Endothelial cell of umbilical vein (primary cell): ENCODE data around the gene C13orf46.

Source experiments
- POLR2AphosphoS5 ChIP-seq: IDR thresholded peaks from 2 replicates; pipeline ENCODE4 v1.6.1; 2012; ENCODE audit warnings: low read depth, mild to moderate bottlenecking, control low read depth, low read length, moderate library complexity; ENCODE audit not compliant: insufficient read depth
- TF ChIP-seq, protein P1 (sequence below), 2 donors: IDR thresholded peaks; 1 replicate in 1 of 2; 2 replicates in 1 of 2; pipeline ENCODE4 v1.5.1; 2011; ENCODE audit warnings: low read length in 2 of 2, mild to moderate bottlenecking in 2 of 2, moderate library complexity in 2 of 2, control low read depth in 1 of 2, inconsistent platforms in 1 of 2, low read depth in 1 of 2; ENCODE audit not compliant: insufficient read depth in 1 of 2; ENCODE audit errors: extremely low read depth in 1 of 2

DNA sequence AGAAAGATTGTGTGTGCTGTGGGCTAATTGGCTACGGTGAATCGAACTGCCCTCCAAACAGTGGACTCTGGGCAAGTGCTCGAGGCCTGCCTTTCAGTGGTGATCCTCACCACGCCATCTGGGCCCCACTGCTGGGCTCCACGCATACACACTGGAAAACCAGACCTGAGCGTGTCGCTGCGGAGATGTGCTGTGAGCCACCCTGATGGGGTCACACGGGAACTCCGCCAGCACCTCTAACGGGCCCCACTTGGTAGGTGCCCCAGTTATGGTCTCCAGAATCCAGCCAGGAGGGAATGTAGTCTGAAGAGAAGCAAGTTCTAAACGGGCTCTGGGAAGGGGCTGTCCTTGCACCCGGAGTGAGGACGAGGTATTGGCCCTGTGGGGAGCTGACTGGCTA lies 39.3 kb downstream of the C13orf46 start:
- TF ChIP-seq, protein P1, sequence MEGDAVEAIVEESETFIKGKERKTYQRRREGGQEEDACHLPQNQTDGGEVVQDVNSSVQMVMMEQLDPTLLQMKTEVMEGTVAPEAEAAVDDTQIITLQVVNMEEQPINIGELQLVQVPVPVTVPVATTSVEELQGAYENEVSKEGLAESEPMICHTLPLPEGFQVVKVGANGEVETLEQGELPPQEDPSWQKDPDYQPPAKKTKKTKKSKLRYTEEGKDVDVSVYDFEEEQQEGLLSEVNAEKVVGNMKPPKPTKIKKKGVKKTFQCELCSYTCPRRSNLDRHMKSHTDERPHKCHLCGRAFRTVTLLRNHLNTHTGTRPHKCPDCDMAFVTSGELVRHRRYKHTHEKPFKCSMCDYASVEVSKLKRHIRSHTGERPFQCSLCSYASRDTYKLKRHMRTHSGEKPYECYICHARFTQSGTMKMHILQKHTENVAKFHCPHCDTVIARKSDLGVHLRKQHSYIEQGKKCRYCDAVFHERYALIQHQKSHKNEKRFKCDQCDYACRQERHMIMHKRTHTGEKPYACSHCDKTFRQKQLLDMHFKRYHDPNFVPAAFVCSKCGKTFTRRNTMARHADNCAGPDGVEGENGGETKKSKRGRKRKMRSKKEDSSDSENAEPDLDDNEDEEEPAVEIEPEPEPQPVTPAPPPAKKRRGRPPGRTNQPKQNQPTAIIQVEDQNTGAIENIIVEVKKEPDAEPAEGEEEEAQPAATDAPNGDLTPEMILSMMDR (IDR thresholded peaks at IDR 0.05; ENCODE audit: extremely low read depth in 1 of 2, insufficient read depth in 1 of 2, low read depth in 1 of 2, low read length in 2 of 2): no peak
- TF ChIP-seq POLR2AphosphoS5: no peak
